ENCODE data around the gene CNOT3. TPM values are rescaled to one million over a fixed set of nuclear protein-coding genes. Genes with fewer than 3 reads are reported as not detected.
"Not testable (repeated sequence)": the region's sequence is repeated elsewhere in the genome, so short reads cannot be mapped to it uniquely, and the experiment has no call there.

The CNOT3 gene
- total RNA-seq, 1 experiment from 2014 or later: 91.2 TPM

- Histone ChIP-seq H2BK15ac (ENCODE audit: low read depth, low read length) (no peak overlapping the region), H3K4me1 (ENCODE audit: insufficient read depth, low read length) (no peaks in the 10 kb centered on the region), H4K8ac (replicated peaks; ENCODE audit: insufficient read length, low read depth, low read length) (no peak overlapping the region), H4K20me1 (ENCODE audit: control insufficient read depth, insufficient read depth, insufficient read length) (no peaks in the 10 kb centered on the region), H2AK5ac (ENCODE audit: insufficient read length, low read length) (no peak overlapping the region), H3K18ac (ENCODE audit: insufficient read length, low read depth, low read length) (peak overlapping the region; percentile 22), H3K27ac (ENCODE audit: insufficient read length, low read depth, low read length) (no peak overlapping the region), H3K23me2 (ENCODE audit: insufficient read length, low read depth, low read length, poor library complexity, severe bottlenecking) (no peaks in the 10 kb centered on the region), H3K56ac (ENCODE audit: insufficient read length, low read depth, low read length) (no peak overlapping the region), H2BK12ac (ENCODE audit: insufficient read length, low read depth, low read length) (no peak overlapping the region), H2BK5ac (ENCODE audit: insufficient read length, low read length) (no peak overlapping the region), H2AFZ (ENCODE audit: low read length) (no peak overlapping the region), H3K79me2 (ENCODE audit: insufficient read depth, low read length) (no peaks in the 10 kb centered on the region), H2BK120ac (ENCODE audit: low read depth, low read length, poor library complexity, severe bottlenecking) (no peak overlapping the region), H3K9me3 (ENCODE audit: control insufficient read depth, low read depth, low read length) (no peaks in the 10 kb centered on the region), H3K4me2 (ENCODE audit: insufficient read depth, insufficient read length, low read length) (no peak overlapping the region), H2BK20ac (ENCODE audit: low read depth, low read length, poor library complexity, severe bottlenecking) (no peak overlapping the region), H3K14ac (ENCODE audit: insufficient read depth, low read length) (peak overlapping the region; percentile 38; the same call in 1 of the 2 replicates), H4K91ac (ENCODE audit: insufficient read length, low read depth, low read length) (no peak overlapping the region), H3K79me1 (ENCODE audit: insufficient read depth, low read depth, low read length, poor library complexity, severe bottlenecking) (no peaks in the 10 kb centered on the region), H3K27me3 (ENCODE audit: insufficient read depth, low read length) (no peaks in the 10 kb centered on the region), H3K9ac (ENCODE audit: extremely low read depth, insufficient read length, low read length) (no peak overlapping the region), H4K5ac (ENCODE audit: insufficient read length, low read depth, low read length) (no peak overlapping the region), H3T11ph (ENCODE audit: low read length) (no peak overlapping the region), H3K23ac (ENCODE audit: insufficient read length, low read depth, low read length) (no peak overlapping the region), H3K4ac (ENCODE audit: low read depth, low read length) (no peak overlapping the region)
- Mint-ChIP-seq H3K27me3 (ENCODE audit: low read depth) (no peaks in the 10 kb centered on the region), H3K27ac (no peak overlapping the region), H3K4me1 (peaks cover 0 to 11% of the 10 kb centered on the region in 2 experiments; a peak in 2 of 4 replicates), H3K4me3 (no peak overlapping the region), H3K36me3 (ENCODE audit: insufficient read depth in 1 of 3, low read depth in 3 of 3) (peaks cover 21 to 47% (median 40%) of the 10 kb centered on the region in 3 experiments; a peak in 6 of 7 replicates), H3K9me3 (no peaks in the 10 kb centered on the region; a peak in 1 of 5 replicates)
- no peak for TF ChIP-seq CTCF (conservative IDR thresholded peaks at IDR 0.05)
- WGBS (ENCODE audit: extremely low coverage, insufficient read length, low lambda C conversion rate): no CpG with 5 or more reads among the region's 37 CpGs
- DNase-seq: no peak
Measured at GRCh38 chr19:54180691-54181091, 43.1 kb downstream of the CNOT3 start.

GRCh38 chr19:54181894-54182293, 44.3 kb downstream of the CNOT3 start:
- not testable (repeated sequence) for H3K23ac ChIP-seq (ENCODE audit: insufficient read length, low read depth, low read length); H3K4me1 ChIP-seq (ENCODE audit: insufficient read depth, low read length); H3K4me3 Mint-ChIP-seq; H3K27ac Mint-ChIP-seq; H2BK12ac ChIP-seq (ENCODE audit: insufficient read length, low read depth, low read length); H2BK120ac ChIP-seq (ENCODE audit: low read depth, low read length, poor library complexity, severe bottlenecking); H3K9me3 ChIP-seq (ENCODE audit: control insufficient read depth, low read depth, low read length); H3K4ac ChIP-seq (ENCODE audit: low read depth, low read length); H3K56ac ChIP-seq (ENCODE audit: insufficient read length, low read depth, low read length); H3K23me2 ChIP-seq (ENCODE audit: insufficient read length, low read depth, low read length, poor library complexity, severe bottlenecking); H4K5ac ChIP-seq (ENCODE audit: insufficient read length, low read depth, low read length); H2BK5ac ChIP-seq (ENCODE audit: insufficient read length, low read length); H3K27ac ChIP-seq (ENCODE audit: insufficient read length, low read depth, low read length); H3K27me3 Mint-ChIP-seq (ENCODE audit: low read depth); H3K4me2 ChIP-seq (ENCODE audit: insufficient read depth, insufficient read length, low read length); DNase-seq; H3K9me3 Mint-ChIP-seq; H3K18ac ChIP-seq (ENCODE audit: insufficient read length, low read depth, low read length); H3K79me2 ChIP-seq (ENCODE audit: insufficient read depth, low read length); H3K27me3 ChIP-seq (ENCODE audit: insufficient read depth, low read length); H2AFZ ChIP-seq (ENCODE audit: low read length); H4K20me1 ChIP-seq (ENCODE audit: control insufficient read depth, insufficient read depth, insufficient read length); H3K9ac ChIP-seq (ENCODE audit: extremely low read depth, insufficient read length, low read length); H2BK20ac ChIP-seq (ENCODE audit: low read depth, low read length, poor library complexity, severe bottlenecking); H3K79me1 ChIP-seq (ENCODE audit: insufficient read depth, low read depth, low read length, poor library complexity, severe bottlenecking); H3K14ac ChIP-seq (ENCODE audit: insufficient read depth, low read length); H2BK15ac ChIP-seq (ENCODE audit: low read depth, low read length); H3T11ph ChIP-seq (ENCODE audit: low read length); H4K91ac ChIP-seq (ENCODE audit: insufficient read length, low read depth, low read length); H4K8ac ChIP-seq (replicated peaks; ENCODE audit: insufficient read length, low read depth, low read length); H2AK5ac ChIP-seq (ENCODE audit: insufficient read length, low read length)
- H3K36me3 Mint-ChIP-seq (ENCODE audit: insufficient read depth in 1 of 3, low read depth in 3 of 3): peaks cover 23 to 48% (median 43%) of the 10 kb centered on the region in 3 experiments; a peak in 6 of 7 replicates
- peaks cover 0 to 11% of the 10 kb centered on the region in 2 experiments; a peak in 2 of 4 replicates for H3K4me1 Mint-ChIP-seq
- WGBS (ENCODE audit: extremely low coverage, insufficient read length, low lambda C conversion rate): no CpG with 5 or more reads among the region's 3 CpGs

All from H9 (cell line).